HG03521 (cell line): ENCODE results near the gene KRTAP10-11.
"Not testable (repeated sequence)": the region's sequence is repeated elsewhere in the genome, so short reads cannot be mapped to it uniquely, and the experiment has no call there.

ENCODE experiments used
- ATAC-seq: cut with Tn5 transposase; IDR thresholded peaks from one replicate; pipeline ENCODE4 v1.9.1; 2021; ENCODE audit warnings: mild to moderate bottlenecking, moderate library complexity; ENCODE audit not compliant: unreplicated experiment

KRTAP10-11 gene, protein sequence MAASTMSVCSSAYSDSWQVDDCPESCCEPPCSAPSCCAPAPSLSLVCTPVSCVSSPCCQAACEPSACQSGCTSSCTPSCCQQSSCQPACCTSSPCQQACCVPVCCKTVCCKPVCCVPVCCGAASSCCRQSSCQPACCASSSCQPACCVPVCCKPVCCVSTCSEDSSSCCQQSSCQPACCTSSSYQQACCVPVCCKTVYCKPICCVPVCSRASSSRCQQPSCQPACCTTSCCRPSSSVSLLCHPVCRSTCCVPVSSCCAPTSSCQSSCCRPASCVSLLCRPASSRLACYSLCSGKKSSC

DNA sequence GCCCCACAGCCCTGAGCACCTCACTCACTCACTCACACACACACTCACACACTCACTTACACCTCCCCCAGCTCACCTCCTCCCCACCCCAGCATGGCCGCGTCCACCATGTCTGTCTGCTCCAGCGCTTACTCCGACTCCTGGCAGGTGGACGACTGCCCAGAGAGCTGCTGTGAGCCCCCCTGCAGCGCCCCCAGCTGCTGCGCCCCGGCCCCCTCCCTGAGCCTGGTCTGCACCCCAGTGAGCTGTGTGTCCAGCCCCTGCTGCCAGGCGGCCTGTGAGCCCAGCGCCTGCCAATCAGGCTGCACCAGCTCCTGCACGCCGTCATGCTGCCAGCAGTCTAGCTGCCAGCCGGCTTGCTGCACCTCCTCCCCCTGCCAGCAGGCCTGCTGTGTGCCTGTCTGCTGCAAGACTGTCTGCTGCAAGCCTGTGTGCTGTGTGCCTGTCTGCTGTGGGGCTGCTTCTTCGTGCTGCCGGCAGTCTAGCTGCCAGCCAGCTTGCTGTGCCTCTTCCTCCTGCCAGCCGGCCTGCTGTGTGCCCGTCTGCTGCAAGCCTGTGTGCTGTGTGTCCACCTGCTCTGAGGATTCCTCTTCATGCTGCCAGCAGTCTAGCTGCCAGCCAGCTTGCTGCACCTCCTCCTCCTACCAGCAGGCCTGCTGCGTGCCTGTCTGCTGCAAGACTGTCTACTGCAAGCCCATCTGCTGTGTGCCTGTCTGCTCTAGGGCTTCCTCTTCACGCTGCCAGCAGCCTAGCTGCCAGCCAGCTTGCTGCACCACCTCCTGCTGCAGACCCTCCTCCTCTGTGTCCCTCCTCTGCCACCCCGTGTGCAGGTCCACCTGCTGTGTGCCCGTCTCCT, at the start of gene KRTAP10-11:
Gene KRTAP10-11 (plus strand): TSS at position 49 of the 856 bp plus-strand sequence. CDS start 45 bp downstream, at position 94.
- not testable (repeated sequence) for ATAC-seq

GRCh38 chr21:44598061-44598460, 48.2 kb upstream of the KRTAP10-11 start:
- no peak for ATAC-seq

DNA sequence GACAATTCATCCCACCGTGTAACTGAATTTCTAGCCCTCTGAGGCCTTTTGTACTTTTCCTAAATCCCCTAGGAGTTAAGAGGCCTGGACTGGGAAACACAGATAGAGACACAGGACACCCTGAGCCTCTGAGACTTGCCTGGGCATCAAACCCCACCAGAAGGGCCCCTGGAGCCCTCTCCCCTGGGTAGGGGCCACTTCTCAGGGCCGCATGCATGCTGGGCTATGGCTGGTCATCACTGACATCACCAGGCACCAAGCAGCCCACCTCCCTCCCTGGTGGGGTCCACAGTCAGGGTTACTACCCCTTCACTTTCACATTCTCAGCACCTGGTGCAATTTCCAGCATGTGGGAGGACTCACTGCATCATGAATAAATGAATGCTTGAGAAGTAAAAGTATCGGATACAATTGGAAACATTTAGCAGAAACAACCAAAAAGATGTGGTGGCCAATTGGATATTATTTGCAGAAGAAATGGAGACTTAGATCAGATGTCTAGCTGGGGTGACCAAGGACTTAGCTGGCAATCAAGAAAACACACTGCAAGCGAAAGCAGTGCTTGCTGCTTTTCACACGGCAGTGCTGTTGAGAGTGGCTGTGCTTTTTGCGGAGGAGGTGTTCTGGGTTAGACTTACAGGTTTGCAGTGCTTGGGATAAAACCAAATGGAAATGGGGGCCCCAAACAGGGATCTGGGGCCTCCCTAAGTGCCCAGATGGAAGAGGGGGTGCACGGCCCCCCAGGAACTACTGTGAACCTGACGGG, 46.8 kb upstream of the KRTAP10-11 start:
- ATAC-seq: no peak

DNA sequence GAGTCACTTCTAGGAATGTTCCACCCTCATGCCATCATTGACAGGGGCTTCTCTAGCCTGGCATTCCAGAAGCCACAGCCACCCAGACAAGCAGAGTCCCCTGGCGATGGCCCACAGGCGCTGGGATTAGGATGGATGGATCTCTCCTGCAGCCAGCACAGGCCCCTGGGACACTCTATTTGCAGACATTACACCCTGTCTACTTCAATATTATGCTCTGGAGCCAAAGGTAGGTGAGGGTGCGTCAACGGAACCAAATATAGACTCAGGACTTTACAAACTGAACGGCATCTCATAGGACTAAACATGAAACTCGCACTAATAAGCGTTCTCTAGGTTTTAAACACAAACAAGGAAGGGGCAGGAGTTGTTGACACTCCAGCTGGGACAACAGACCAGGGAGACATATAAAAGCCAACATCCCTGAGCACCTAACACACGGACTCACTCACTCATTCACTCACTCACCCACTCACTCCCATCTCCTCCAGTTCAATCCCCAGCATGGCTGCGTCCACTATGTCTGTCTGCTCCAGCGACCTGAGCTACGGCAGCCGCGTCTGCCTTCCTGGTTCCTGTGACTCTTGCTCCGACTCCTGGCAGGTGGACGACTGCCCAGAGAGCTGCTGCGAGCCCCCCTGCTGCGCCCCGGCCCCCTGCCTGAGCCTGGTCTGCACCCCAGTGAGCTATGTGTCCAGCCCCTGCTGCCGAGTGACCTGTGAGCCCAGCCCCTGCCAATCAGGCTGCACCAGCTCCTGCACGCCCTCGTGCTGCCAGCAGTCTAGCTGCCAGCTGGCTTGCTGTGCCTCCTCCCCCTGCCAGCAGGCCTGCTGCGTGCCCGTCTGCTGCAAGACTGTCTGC, 45.9 kb upstream of the KRTAP10-11 start, which contains the start of gene KRTAP10-7:
Gene KRTAP10-7 (plus strand): TSS at position 480 of the 861 bp plus-strand sequence. CDS start 25 bp downstream, at position 505.
- not testable (repeated sequence) for ATAC-seq

DNA sequence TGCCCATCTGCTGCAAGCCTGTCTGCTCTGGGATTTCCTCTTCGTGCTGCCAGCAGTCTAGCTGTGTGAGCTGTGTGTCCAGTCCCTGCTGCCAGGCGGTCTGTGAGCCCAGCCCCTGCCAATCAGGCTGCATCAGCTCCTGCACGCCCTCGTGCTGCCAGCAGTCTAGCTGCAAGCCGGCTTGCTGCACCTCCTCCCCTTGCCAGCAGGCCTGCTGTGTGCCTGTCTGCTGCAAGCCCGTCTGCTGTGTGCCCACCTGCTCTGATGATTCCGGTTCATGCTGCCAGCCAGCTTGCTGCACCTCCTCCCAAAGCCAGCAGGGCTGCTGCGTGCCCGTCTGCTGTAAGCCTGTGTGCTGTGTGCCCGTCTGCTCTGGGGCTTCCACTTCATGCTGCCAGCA, 45.1 kb upstream of the KRTAP10-11 start:
- ATAC-seq: not testable (repeated sequence)

DNA sequence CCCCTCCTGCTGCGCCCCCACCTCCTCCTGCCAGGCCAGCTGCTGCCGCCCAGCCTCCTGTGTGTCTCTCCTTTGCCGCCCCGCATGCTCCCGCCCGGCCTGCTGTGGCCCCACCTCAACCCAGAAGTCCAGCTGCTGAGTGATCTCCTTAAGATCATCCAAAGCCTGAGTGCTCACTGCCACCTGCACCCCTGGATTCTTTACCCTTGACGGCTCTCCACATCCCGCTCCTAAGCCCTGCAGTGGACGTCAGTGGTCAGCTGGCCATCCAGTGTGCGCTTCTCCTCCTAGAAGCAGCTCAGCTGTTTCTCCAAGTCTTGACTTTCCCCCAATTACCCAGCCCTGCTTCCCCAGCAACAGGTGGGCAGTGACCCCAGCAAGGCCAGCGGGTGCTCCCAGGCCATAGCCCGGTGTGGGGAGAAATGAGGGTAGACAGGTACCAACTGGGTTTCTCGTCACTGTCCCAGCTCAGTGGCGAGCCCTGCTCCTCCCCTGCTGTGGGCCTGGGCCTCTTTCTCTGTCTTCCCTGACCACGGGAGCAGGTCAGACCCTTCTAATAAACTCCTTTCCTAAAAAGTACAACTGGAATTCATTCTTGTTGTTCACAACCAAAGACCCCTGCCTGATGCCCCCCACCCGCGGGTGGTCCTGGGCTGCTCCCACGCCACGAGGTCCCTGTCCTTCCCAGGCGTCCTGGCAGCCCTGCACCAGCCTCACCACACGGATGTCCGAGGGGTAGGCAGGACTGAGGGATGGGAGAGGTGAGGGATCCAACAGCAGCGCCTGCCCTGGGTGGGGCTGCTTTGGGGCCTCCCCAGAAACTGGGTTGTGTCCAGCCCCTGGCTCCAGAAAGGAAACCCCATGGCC, 44.4 kb upstream of the KRTAP10-11 start:
- ATAC-seq: no peak

DNA sequence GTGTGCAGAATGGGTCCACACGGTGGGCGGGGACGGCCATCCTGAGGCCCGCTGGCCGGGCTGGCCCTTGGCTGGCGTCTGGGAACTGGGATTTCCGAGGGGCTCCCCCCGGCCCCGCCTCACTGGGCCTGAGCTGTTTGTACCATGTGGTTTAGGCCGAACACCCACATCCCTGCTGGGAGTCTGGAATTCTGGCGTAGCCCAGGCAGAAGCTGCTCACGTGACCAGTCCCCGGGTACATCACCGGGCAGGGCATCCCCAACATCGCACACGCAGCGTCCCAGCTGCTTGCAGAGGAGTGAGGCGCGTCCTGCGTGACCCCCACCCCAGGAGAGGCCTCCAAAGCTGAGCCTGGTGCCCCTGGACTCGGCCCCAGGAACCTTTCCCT, 43.8 kb upstream of the KRTAP10-11 start:
- ATAC-seq: no peak

DNA sequence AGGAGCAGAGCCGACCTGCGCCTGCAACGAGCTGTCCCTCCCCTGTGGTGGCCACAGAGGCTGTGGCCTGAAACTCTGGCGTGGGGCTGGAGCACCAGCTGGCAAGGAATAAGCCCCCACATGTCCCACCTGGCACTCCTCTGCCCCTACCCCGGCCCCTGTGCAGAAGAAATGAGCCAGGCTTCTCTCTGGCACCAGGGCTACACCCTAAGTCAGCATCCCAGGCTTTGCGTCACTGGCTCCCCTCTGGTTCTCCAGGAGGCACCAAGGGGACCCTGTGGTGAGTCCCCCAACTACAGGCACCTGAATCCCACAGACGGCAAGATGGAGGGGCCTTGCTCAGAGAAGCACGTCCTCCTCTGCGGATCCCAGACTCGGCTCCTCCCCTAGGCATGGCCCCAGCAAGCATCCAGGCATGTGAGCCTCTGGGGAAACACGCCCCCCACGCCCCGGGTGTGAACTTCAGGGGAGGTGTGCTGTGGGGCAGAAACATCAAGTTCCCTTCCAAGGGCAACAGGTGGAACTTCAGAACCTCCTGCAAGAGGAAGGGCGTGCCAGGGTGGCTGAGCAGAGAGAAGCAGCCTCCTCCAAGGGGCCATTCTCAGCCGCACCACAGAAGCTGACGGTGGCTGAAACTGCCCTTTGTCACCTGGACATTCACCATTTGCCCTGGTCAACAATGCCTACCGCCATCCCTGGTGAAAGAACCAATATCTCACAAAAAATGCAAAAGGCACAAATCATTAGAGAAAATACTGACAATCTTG, 42.9 kb upstream of the KRTAP10-11 start:
- ATAC-seq: no peak

- no peak for ATAC-seq
These were observed 42.3 kb upstream of the KRTAP10-11 start for GRCh38 chr21:44603911-44604310.

DNA sequence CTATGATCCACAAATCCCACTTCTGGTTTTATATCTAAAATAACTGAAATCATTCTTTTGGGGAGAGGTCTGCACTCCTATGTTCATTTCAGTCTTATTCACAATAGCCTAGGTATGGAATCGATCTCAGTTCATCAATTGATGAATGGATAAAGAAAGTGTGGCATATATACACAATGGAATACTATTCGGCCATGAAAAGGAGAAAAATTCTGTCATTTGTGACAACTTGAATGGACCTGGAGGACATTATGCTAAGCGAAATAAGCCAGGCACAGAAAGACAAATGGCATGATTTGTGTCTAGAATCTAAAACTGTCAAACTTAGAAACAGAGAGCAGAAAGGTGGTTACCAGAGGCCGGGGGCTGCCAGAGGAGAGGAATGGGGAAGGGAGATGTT, 39.7 kb upstream of the KRTAP10-11 start:
- no peak for ATAC-seq

DNA sequence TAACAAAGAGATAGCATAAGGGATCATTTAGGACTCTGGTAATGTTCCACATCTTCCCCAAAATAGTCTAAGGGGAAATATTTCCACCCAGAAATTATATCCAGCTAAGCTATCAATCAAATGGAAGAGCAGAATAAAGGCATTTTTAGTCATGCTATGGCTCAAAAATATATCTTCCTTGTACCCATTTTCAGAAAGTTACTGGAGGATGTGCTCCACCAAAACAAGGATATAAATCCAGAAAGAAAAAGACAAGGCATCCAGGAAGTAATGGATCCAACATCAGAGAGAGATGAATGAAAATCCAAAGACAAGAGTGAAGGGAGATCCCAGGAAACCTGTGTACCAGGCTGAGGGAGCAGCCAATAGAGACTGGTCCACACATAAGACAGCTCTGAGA, 37.0 kb upstream of the KRTAP10-11 start:
- ATAC-seq: no peak

- not testable (repeated sequence) for ATAC-seq
These were observed 35.9 kb upstream of the KRTAP10-11 start for GRCh38 chr21:44610157-44610843.

GRCh38 chr21:44611551-44611950, 34.7 kb upstream of the KRTAP10-11 start:
- no peak for ATAC-seq

- ATAC-seq: no peak
These were observed 34.2 kb upstream of the KRTAP10-11 start, which contains the start of gene KRTAP10-8 for GRCh38 chr21:44612029-44612486. KRTAP10-8 (plus strand) TSS chr21:44612079; CDS start chr21:44612101, 22 bp downstream.

DNA sequence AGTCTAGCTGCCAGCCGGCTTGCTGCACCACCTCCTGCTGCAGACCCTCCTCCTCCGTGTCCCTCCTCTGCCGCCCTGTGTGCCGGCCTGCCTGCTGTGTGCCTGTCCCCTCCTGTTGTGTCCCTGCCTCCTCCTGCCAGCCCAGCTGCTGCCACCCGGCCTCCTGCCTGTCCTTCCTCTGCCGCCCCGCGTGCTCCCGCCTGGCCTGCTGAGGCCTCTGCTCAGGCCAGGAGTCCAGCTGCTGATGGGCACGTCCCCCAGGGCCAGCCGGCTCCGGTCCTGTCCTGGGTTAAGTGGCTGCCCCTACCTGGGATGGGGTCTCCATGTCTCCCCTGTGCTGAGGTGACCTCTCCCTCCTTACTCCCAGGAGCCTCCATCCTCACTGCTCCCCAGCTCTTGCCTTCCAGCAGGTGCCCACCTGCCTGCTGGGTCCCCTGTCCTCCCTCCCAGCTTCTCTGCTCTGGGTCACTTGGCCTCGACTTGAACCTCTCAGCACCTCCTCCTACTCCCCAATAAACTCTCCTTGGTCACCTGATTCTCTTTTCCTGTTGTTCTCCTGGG, 33.5 kb upstream of the KRTAP10-11 start:
- no peak for ATAC-seq

- no peak for ATAC-seq
These were observed 32.6 kb upstream of the KRTAP10-11 start for GRCh38 chr21:44613386-44614155.
